Thyroid gland (tissue), 4 donors: ENCODE measurements around the gene SLC7A7. TPM values are rescaled to one million over a fixed set of nuclear protein-coding genes. Genes with fewer than 3 reads are reported as not detected.

Experiments
- DNase-seq, 2 donors: peaks; one replicate each; pipeline ENCODE4 v3.0.0-alpha.2; 2019
- H3K27ac ChIP-seq, 3 donors: fragments of 200-600 bp; sonication (generic); 1 replicate in 2 of 3; 2 replicates in 1 of 3; pipeline ENCODE4 v1.5.1; 2016 to 2019; ENCODE audit warnings: mild to moderate bottlenecking in 1 of 3, moderate library complexity in 1 of 3
- H3K27me3 ChIP-seq: fragments of 200-600 bp; sonication (generic); one replicate; pipeline ENCODE4 v1.5.1; 2019
- H3K36me3 ChIP-seq, 2 donors: fragments of 200-600 bp; sonication (generic); one replicate each; pipeline ENCODE4 v1.5.1; 2016 to 2019
- H3K4me1 ChIP-seq, 2 donors: fragments of 200-600 bp; sonication (generic); one replicate each; pipeline ENCODE4 v1.5.1; 2017 to 2019
- H3K4me3 ChIP-seq, 3 donors: fragments of 200-600 bp; sonication (generic); replicated peaks in 1 of 3; 1 replicate in 2 of 3; 2 replicates in 1 of 3; pipeline ENCODE4 v1.5.1; 2016; ENCODE audit warnings: mild to moderate bottlenecking in 1 of 3
- H3K9me3 ChIP-seq: fragments of 200-600 bp; sonication (generic); one replicate; pipeline ENCODE4 v1.5.1; 2017
- POLR2A ChIP-seq, 2 donors: fragments of 450-650 bp; IDR thresholded peaks; one replicate each; pipeline ENCODE4 v1.6.1; 2017; ENCODE audit warnings: antibody characterized with exemption in 2 of 2, mild to moderate bottlenecking in 2 of 2, moderate library complexity in 1 of 2
- WGBS, 2 donors: methylation state at CpG; one replicate each; pipeline ENCODE4 v1.1.5; 2017; 5-methylcytosine and 5-hydroxymethylcytosine counted together
- intact Hi-C: fragments of 100-400 bp; cut with DNase I; formaldehyde crosslinking; loops from one replicate; pipeline ENCODE4 v1.15.1; 2023
- total RNA-seq, 4 donors: library from RNA; depleted of rRNA; stranded (reverse); fragments of >200 nt; gene quantifications; one replicate each; pipeline ENCODE4 v1.2.3, GENCODE V29; 2016
- TF ChIP-seq, protein P1 (sequence below), 6 experiments: fragments of 200-600 bp in 3 of 6; fragments of 450-650 bp in 3 of 6; sonication (generic) in 3 of 6; IDR thresholded peaks; one replicate each; pipeline ENCODE4 v1.5.1; 2016 to 2019; ENCODE audit warnings: antibody characterized with exemption in 6 of 6, mild to moderate bottlenecking in 2 of 6, inconsistent platforms in 1 of 6, moderate library complexity in 1 of 6

The SLC7A7 gene
- total RNA-seq, 4 donors from 2014 or later = 8.4 to 15.1 (median 13.7) TPM

DNA sequence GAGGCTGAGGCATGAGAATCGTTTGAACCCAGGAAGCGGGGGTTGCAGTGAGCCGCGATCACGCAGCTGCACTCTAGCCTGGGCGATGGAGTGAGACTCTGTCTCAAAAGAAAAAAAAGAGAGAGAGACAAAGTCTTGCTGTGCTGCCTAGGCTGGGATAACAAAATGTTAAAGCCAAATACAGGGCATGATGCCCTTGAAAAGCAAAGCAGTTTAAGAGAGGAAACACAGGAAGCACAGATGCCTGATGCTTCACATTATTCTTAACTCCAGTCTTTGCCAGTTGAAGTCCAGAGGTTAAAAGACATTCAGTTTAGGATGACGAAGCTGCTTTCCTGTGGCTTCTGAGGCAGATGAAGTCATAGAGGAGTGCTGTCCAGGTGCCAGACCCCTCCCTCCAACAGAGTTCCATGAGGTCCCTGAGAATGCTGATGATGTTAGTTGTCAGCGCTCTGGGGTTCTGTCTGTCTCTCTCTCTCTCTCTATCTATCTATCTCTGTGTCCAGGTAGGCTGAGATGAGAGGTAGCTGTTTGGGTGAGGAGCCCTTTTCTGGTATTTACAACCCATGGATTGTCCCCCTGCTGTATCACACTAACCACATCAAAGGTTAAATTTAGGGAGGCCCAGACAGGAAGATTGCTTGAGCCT, 9.6 kb upstream of the SLC7A7 start:
- 48 to 49% methylated on average over 8 of the region's 8 CpGs for WGBS, 2 donors
- no peaks in the 10 kb centered on the region for H3K36me3 ChIP-seq
- H3K27ac ChIP-seq = no peak overlapping the region
- no peaks in the 10 kb centered on the region for H3K27me3 ChIP-seq
- intact Hi-C loops = loop anchor here (10.0 kb wide), 1 partner anchor 50 kb away; no protein-coding TSS in a partner anchor
- DNase-seq = peak in 1 of 2 donors; percentile 24
- H3K4me1 ChIP-seq = peaks cover 11 to 24% of the 10 kb centered on the region in 2 donors
- TF ChIP-seq POLR2A (IDR thresholded peaks at IDR 0.05) = no peak
- TF ChIP-seq, protein P1, sequence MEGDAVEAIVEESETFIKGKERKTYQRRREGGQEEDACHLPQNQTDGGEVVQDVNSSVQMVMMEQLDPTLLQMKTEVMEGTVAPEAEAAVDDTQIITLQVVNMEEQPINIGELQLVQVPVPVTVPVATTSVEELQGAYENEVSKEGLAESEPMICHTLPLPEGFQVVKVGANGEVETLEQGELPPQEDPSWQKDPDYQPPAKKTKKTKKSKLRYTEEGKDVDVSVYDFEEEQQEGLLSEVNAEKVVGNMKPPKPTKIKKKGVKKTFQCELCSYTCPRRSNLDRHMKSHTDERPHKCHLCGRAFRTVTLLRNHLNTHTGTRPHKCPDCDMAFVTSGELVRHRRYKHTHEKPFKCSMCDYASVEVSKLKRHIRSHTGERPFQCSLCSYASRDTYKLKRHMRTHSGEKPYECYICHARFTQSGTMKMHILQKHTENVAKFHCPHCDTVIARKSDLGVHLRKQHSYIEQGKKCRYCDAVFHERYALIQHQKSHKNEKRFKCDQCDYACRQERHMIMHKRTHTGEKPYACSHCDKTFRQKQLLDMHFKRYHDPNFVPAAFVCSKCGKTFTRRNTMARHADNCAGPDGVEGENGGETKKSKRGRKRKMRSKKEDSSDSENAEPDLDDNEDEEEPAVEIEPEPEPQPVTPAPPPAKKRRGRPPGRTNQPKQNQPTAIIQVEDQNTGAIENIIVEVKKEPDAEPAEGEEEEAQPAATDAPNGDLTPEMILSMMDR (IDR thresholded peaks at IDR 0.05) = no peak
- no peak overlapping the region for H3K4me3 ChIP-seq
- no peaks in the 10 kb centered on the region for H3K9me3 ChIP-seq

DNA sequence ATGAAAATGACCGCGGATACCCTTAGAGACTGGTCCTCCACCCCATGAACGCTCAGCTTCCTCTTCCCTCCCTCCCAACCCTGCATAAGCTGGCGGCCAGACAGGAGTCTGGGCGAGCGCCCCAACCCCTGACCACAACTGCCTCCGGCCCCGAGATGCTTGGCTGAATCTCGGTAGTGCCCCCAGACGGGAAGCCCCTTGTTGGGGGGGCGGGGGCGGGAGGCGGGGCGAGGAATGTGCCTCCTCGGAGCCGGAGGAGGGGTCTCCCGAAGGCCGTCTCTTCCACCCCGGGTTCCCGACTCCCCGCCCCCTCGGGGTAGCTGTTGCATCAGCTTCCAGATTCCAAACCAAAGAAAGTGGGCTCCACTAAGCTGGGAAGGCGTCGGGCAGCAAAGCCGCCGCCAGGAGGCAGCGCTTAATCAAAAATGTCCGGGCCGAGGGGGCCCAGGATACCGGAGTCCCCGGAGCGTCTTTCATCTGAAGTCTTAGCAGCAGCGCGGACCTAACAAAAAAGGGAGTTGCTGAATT, 7.4 kb upstream of the SLC7A7 start:
- TF ChIP-seq POLR2A (IDR thresholded peaks at IDR 0.05) = peak in 1 of 2 donors; percentile 17
- TF ChIP-seq, protein P1 (IDR thresholded peaks at IDR 0.05) = peak; percentile 48 to 84 (median 74)
- Histone ChIP-seq H3K27ac (peak overlapping the region; percentile 48 to 83 (median 69)), H3K9me3 (no peaks in the 10 kb centered on the region), H3K4me3 (peak overlapping the region in 1 of 3 donors; percentile 21), H3K4me1 (peaks cover 29 to 44% of the 10 kb centered on the region in 2 donors), H3K36me3 (no peaks in the 10 kb centered on the region), H3K27me3 (no peaks in the 10 kb centered on the region)
- peak; percentile 69 to 73 for DNase-seq
- 0 to 1% methylated on average over 19 to 21 of the region's 34 CpGs for WGBS, 2 donors
- intact Hi-C loops = loop anchor here (2.0 to 10.0 kb wide), 2 partner anchors 30 to 48 kb away; no protein-coding TSS in a partner anchor

DNA sequence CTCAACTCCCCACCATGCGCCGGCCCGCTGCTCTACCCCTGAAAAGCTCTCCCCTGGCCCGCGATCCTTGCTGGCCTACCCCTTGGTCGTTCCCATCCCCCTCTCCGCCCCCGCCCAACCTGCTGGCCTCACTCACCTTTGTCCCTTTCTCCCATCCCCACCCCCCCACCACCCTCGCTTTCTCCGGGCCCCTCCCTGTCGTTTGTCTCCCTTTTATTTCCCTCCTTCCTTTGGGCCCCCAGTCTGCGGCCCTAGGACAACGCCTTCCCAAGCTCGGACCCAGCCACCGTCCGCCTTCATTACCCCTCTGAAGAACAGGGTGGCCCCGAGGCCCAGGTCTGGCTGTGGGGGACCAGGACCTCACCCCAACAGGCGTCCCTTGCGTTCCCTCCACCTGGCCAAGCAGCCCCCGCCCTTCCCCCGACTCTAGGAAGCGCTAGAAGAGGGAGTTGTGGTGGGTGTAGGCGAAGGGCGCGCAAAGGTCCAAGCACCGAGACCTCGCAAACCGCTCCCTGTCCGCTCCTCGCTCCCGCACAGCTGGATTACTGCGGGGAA, 6.9 kb upstream of the SLC7A7 start:
- Histone ChIP-seq H3K4me3 (peak overlapping the region in 1 of 3 donors; percentile 21), H3K4me1 (peaks cover 31 to 48% of the 10 kb centered on the region in 2 donors), H3K27me3 (no peaks in the 10 kb centered on the region), H3K9me3 (no peaks in the 10 kb centered on the region), H3K36me3 (no peaks in the 10 kb centered on the region), H3K27ac (peak overlapping the region; percentile 48 to 83 (median 69))
- no peak for TF ChIP-seq POLR2A (IDR thresholded peaks at IDR 0.05)
- TF ChIP-seq, protein P1 (IDR thresholded peaks at IDR 0.05) = no peak
- intact Hi-C loops = loop anchor here (2.0 to 10.0 kb wide), 2 partner anchors 31 to 47 kb away; no protein-coding TSS in a partner anchor
- 67 to 69% methylated on average over 27 to 31 of the region's 32 CpGs for WGBS, 2 donors
- DNase-seq = no peak

DNA sequence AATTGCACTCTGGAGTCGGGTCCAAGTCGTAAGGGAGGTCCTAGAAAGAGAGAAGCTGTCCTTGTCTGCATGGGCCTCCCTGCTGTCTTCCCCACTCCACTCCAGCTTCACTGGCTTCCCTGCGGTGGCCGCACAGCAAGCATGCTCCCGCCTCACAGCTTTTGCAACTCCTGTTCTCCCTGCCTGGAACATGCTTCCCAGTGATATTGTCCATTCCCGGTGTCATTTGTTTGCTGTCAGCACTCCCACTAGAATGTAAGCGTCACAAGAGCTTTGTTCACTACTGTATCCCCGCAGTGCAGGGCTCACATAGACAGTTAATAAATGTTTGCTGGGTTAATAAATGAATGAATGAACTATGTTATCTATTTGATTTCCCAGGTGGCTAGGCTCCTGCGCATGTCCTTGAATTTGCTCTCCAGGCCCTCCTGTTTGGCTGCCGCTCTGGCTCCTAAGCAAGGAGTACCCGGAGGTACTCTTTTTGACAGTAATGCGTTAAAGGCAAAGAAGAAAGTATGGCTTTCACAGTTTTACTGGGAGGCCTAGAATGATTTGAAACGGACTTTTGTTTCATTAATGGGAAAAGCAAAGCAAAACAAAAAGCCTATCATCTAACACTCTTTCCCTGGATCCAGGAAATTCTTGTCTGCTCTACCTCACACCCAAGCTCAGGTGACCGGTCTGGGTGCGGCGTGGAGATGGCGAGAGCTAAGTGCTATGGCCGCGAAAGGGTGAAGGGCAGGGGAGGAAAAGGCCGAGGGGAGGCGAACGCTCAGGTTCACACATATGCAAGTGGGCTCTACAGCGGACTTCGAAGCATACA, 6.2 kb upstream of the SLC7A7 start:
- Histone ChIP-seq H3K4me3 (no peak overlapping the region), H3K27me3 (no peaks in the 10 kb centered on the region), H3K9me3 (no peaks in the 10 kb centered on the region), H3K27ac (peak overlapping the region in 1 of 3 donors; percentile 83), H3K36me3 (no peaks in the 10 kb centered on the region), H3K4me1 (peaks cover 31 to 48% of the 10 kb centered on the region in 2 donors)
- intact Hi-C loops = loop anchor here (2.0 to 10.0 kb wide), 2 partner anchors 31 to 47 kb away; no protein-coding TSS in a partner anchor
- no peak for TF ChIP-seq POLR2A (IDR thresholded peaks at IDR 0.05)
- TF ChIP-seq, protein P1 (IDR thresholded peaks at IDR 0.05) = no peak
- no peak for DNase-seq
- WGBS, 2 donors = 85 to 92% methylated on average over 24 of the region's 24 CpGs
